Colonic mucosa (tissue), 4 donors: ENCODE results near the gene EVI5. TPM values are rescaled to one million over a fixed set of nuclear protein-coding genes. Genes with fewer than 3 reads are reported as not detected.
A peak's percentile ranks its signal among the peaks of the same experiment; 100 is the strongest.

ENCODE experiments used
- DNase-seq: peaks from one replicate; pipeline ENCODE4 v3.0.0-alpha.2; 2020
- H3K27ac ChIP-seq: fragments of 200-600 bp; one replicate; pipeline ENCODE4 v1.8.0; 2021
- H3K27me3 ChIP-seq: fragments of 200-600 bp; one replicate; pipeline ENCODE4 v1.8.0; 2021
- H3K36me3 ChIP-seq: fragments of 200-600 bp; one replicate; pipeline ENCODE4 v1.8.0; 2021
- H3K4me1 ChIP-seq: fragments of 200-600 bp; one replicate; pipeline ENCODE4 v1.8.0; 2021; ENCODE audit warnings: mild to moderate bottlenecking
- H3K4me3 ChIP-seq: fragments of 200-600 bp; one replicate; pipeline ENCODE4 v1.8.0; 2021
- H3K9ac ChIP-seq, 2 donors: one replicate each; pipeline ENCODE4 v1.7.0; 2013; ENCODE audit warnings: control low read depth in 2 of 2, low read depth in 2 of 2, low read length in 2 of 2
- H3K9me3 ChIP-seq: fragments of 200-600 bp; one replicate; pipeline ENCODE4 v1.8.0; 2021
- intact Hi-C: fragments of 100-400 bp; cut with DNase I; formaldehyde crosslinking; loops from one replicate; pipeline ENCODE4 v1.14.1; 2022
- total RNA-seq, 2 donors: library from RNA; stranded (reverse); fragmentation: NEBNext Ultra II Directional in 1 of 2; extraction: Animal tissue kit (Norgen Biotek cat#: 25700) in 1 of 2; gene quantifications; one replicate each; pipeline ENCODE4 v1.2.1, GENCODE V29; 2021
- TF ChIP-seq, protein P1 (sequence below): fragments of 200-600 bp; IDR thresholded peaks from one replicate; pipeline ENCODE4 v1.8.0; 2022; ENCODE audit warnings: antibody characterized with exemption, mild to moderate bottlenecking
- donor health status: healthy.
- donor health status: DM: no; HTN: no; CAD: no.
- donor health status: DM: no; HTN: no; CAD: no.

EVI5 gene
- total RNA-seq, 2 donors from 2014 or later = 23.9 to 29.0 TPM

DNA sequence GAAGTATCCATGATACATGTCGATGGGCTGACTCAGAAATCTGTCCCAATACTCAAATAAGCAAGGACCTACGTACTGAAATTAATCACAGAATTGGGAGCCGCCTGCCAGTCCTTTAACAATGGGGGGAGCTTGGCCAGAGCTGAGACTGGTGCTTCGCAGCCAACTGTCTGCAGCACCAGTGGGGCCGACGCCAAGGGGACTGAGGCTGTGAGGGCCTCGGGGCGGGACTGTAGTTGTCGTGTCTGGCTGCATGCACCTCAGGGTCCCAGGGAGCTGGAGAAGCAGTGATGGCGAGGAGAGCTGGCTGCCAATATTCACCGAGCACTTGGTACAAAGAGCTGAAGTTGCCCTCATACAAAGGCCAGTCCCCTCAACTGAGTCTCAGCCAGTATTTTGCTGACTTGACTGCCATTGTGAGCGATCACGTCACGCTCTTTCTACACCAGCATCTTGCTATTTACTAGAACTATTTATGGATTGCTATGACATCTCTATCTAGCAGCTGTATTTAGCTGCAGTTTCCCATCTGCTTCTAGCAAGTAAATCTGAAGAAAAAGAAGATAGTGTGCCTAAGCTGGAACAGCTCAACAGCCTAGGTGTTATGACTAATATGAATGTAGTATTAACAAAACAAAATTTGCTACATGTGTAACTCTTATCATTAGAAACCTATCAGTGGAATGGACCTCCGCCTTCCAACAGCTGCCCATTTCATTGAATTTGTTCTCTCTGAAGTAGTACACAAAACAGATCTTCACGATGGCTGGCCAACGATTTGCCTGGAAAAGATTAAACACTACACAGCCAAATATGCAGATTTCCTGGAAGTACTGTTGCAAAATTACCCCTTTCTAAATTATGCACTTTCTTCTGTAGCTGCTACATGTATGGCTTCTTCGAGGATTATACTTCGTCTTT is 29.1 kb downstream of the EVI5 start:
- H3K9me3 ChIP-seq = no peaks in the 10 kb centered on the region
- intact Hi-C loops = no loop called here
- no peaks in the 10 kb centered on the region for H3K36me3 ChIP-seq
- no peak overlapping the region for H3K27ac ChIP-seq
- no peak for DNase-seq
- H3K9ac ChIP-seq = no peak overlapping the region
- H3K4me1 ChIP-seq = no peaks in the 10 kb centered on the region
- no peak overlapping the region for H3K4me3 ChIP-seq
- TF ChIP-seq, protein P1, sequence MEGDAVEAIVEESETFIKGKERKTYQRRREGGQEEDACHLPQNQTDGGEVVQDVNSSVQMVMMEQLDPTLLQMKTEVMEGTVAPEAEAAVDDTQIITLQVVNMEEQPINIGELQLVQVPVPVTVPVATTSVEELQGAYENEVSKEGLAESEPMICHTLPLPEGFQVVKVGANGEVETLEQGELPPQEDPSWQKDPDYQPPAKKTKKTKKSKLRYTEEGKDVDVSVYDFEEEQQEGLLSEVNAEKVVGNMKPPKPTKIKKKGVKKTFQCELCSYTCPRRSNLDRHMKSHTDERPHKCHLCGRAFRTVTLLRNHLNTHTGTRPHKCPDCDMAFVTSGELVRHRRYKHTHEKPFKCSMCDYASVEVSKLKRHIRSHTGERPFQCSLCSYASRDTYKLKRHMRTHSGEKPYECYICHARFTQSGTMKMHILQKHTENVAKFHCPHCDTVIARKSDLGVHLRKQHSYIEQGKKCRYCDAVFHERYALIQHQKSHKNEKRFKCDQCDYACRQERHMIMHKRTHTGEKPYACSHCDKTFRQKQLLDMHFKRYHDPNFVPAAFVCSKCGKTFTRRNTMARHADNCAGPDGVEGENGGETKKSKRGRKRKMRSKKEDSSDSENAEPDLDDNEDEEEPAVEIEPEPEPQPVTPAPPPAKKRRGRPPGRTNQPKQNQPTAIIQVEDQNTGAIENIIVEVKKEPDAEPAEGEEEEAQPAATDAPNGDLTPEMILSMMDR = no peak
- no peaks in the 10 kb centered on the region for H3K27me3 ChIP-seq

DNA sequence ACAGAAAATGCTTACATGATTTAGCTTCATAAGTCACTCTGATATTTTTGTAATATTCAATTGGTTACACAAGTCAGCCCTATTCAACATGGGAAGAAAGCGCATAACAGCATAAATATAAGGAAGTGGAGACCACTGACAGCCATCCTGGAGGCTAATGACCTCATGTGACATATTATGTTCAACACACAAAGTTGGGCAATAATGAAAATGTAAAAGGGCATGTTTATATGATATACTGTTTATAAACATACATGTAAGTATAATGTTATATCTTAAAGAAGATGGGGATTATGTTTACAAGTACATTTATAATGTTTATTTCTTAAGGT is 30.2 kb downstream of the EVI5 start:
- Histone ChIP-seq H3K4me3 (no peak overlapping the region), H3K4me1 (no peaks in the 10 kb centered on the region), H3K9me3 (no peaks in the 10 kb centered on the region), H3K9ac (no peak overlapping the region), H3K27ac (no peak overlapping the region), H3K27me3 (no peaks in the 10 kb centered on the region), H3K36me3 (no peaks in the 10 kb centered on the region)
- no peak for DNase-seq
- TF ChIP-seq, protein P1 = no peak
- intact Hi-C loops = no loop called here

DNA sequence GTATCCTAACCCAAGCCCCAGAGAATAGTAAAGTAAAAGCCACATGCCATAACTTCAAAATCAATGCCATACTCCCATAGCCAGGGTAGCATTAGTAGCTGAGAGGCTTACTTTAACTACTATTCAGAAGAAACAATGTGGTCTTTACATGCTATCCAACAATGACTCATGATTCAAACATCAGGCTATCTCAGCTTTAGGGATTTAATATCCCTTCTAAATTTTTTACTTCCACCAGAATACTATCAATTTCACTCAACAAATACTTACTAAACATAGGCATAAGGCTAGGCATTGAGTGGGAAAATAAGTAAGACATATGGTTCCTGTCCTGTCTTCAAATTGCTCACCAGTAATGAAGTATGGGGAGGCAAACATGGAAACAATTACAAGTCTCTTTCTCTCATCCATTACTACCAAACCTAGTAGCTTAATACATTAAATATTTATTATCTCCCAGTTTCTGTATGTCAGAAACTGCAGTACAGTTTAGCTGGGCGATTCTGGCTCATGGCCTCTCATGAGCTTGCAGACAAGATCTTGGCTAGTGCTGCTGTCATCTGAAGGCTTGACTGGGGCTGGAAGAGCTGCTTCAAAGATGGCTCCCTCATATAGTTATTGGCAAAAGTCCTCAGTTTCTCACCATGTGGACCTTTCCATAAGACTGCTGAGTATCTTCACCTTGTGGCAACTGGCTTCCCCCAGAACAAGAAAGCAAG is 30.7 kb downstream of the EVI5 start:
- no peak for DNase-seq
- no peaks in the 10 kb centered on the region for H3K36me3 ChIP-seq
- H3K27ac ChIP-seq = no peak overlapping the region
- H3K27me3 ChIP-seq = no peaks in the 10 kb centered on the region
- H3K9ac ChIP-seq = no peak overlapping the region
- no peaks in the 10 kb centered on the region for H3K4me1 ChIP-seq
- no peaks in the 10 kb centered on the region for H3K9me3 ChIP-seq
- intact Hi-C loops = no loop called here
- H3K4me3 ChIP-seq = no peak overlapping the region
- TF ChIP-seq, protein P1 = no peak

DNA sequence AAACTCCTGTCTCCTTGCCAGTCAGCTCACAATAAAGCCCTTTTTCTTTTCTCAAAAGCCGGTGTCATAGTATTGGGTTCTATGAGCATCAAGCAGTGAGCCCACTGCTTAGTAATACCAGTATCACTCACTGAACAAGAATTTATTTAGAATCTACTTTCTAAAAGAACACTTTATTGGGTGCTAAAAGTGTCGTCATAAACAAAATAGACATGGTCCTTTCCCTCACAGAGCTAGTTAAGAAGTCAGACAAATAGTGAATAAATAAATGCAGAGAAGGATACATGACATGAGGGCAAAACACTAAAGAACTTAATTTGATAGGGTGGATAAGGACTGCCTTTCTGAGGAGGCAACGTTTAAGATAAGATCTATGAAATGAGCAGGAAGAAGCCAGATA is 32.2 kb downstream of the EVI5 start:
- no peak overlapping the region for H3K9ac ChIP-seq
- H3K4me1 ChIP-seq = no peaks in the 10 kb centered on the region
- H3K27me3 ChIP-seq = no peaks in the 10 kb centered on the region
- H3K9me3 ChIP-seq = no peaks in the 10 kb centered on the region
- TF ChIP-seq, protein P1 = no peak
- DNase-seq = no peak
- intact Hi-C loops = no loop called here
- H3K27ac ChIP-seq = no peak overlapping the region
- no peak overlapping the region for H3K4me3 ChIP-seq
- no peaks in the 10 kb centered on the region for H3K36me3 ChIP-seq

DNA sequence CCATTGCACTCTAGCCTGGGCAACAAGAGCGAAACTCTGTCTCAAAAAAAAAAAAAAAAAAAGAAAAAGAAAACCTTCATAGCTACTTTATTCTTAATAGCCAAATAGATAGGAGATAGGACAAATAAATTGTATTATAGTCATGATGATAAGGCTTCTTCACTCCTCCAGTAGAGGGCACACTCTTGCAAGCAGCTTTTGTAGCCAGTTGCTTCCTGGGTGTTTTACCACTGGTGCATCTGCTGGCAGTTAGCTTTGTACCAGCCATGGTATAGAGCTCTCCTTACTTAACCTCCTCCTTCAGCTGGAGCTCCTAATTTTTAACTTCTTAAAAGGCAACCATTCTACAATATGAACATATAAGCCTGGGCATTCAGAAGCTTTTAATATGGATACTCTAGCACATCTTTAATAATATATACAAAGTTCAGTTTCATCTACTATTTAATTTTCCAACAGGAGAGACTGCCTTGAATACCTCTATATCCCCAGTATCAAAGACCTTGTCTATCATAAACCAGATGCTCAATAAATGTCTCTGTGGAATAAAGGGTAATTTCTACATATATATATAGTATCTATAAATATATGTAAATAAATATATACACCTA is 35.8 kb downstream of the EVI5 start:
- Histone ChIP-seq H3K27me3 (no peaks in the 10 kb centered on the region), H3K27ac (no peak overlapping the region), H3K4me1 (no peaks in the 10 kb centered on the region), H3K9me3 (no peaks in the 10 kb centered on the region), H3K36me3 (no peaks in the 10 kb centered on the region), H3K4me3 (no peak overlapping the region), H3K9ac (no peak overlapping the region)
- intact Hi-C loops = loop anchor here (2.0 kb wide), 1 partner anchor 70 kb away; no protein-coding TSS in a partner anchor
- peak; percentile 63 for DNase-seq
- TF ChIP-seq, protein P1 = peak; percentile 59
